AG09309 (cell line): ENCODE data around the gene SUMO3.
"Not testable (repeated sequence)": the region's sequence is repeated elsewhere in the genome, so short reads cannot be mapped to it uniquely, and the experiment has no call there.

ENCODE experiments used
- DNase-seq: peaks from one replicate; pipeline ENCODE4 v3.0.0-alpha.2; 2010; ENCODE audit warnings: low read depth
- H3K4me3 ChIP-seq: 2 replicates; pipeline ENCODE4 v1.5.1; 2011; ENCODE audit warnings: mild to moderate bottlenecking, low read depth, low read length, moderate library complexity; ENCODE audit not compliant: control insufficient read depth
- CTCF ChIP-seq: IDR thresholded peaks from 2 replicates; pipeline ENCODE4 v1.5.1; 2011; ENCODE audit warnings: mild to moderate bottlenecking, low read depth, low read length, inconsistent platforms; ENCODE audit not compliant: insufficient read depth, control insufficient read depth; ENCODE audit errors: missing control alignments

Gene SUMO3

GRCh38 chr21:44836349-44836665, 18.4 kb upstream of the SUMO3 start:
- H3K4me3 ChIP-seq, result no peak overlapping the region
- TF ChIP-seq CTCF, result no peak
- DNase-seq, result no peak

DNA sequence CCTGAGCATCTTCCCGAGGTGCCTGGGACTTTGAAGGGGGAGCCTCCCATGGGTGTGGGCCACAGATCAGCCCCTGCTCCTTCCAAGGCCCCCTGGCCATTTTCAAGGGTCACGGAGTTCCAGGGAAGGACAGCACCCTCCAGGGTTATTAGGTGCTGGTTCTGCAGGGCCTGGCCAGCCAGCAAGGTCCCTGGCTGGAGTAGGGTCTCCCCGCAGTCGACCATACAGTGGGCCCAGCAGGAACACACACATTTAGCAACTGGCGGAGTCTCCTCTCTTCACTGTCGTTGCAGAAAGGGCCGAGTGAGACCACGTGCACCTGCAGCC, 17.7 kb upstream of the SUMO3 start:
- no peak overlapping the region for H3K4me3 ChIP-seq
- no peak for TF ChIP-seq CTCF
- no peak for DNase-seq

GRCh38 chr21:44834951-44835646, 17.2 kb upstream of the SUMO3 start:
- no peak overlapping the region for H3K4me3 ChIP-seq
- TF ChIP-seq CTCF, result no peak
- DNase-seq, result no peak

DNA sequence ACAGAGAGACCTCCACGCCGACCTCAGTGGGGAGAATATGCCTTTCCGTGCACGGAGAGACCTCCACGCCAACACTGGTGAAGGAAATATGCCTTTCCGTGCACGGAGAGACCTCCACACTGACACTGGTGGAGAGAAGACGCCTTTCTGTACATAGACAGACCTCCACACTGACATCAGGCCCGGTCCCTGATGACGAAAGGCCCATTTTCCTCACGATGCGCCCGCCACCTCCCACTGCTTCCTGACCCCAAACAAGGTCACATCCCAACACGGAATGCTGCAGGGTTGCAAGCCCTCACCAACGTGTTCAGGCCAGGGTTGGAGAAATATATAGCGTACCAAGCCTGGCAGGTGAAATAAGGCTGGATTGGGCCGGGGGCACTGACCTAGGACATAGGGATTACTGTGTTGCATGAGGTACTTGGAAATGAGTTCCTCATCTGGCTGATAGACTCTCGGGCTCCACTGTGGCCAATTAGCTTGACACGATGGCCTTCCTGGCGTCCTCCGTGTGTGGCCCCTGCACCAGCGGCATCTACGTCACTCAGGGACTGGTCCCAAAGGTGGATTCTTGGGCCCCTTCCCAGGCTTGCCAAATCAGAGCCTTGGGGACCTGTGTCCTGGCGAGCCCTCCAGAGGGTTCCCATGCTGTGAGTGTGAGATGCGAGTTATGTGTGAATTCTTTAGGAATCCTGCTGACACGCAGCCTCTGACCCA, 16.5 kb upstream of the SUMO3 start:
- TF ChIP-seq CTCF, result no peak
- no peak for DNase-seq
- no peak overlapping the region for H3K4me3 ChIP-seq

DNA sequence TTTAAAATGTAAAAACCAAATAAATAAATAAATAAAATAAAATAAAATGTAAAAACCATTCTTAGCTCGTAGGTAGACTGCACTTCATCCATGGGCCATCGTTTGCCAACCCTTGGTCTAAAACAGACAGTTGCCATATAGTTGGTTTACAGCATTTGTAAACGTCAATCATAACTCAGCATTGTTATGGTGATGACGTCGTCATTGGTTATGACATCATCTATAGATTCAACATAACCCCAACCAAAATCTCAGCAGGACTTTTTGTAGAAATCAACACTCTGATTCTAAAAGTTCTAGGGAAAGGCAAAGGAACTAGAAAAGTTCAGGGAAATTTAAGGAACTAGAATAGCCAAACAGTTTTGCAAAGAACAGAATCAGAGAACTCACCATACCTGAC, 15.8 kb upstream of the SUMO3 start:
- no peak for TF ChIP-seq CTCF
- H3K4me3 ChIP-seq, result no peak overlapping the region
- DNase-seq, result no peak

- not testable (repeated sequence) for DNase-seq
Observed at GRCh38 chr21:44832516-44833255, 14.8 kb upstream of the SUMO3 start.

DNA sequence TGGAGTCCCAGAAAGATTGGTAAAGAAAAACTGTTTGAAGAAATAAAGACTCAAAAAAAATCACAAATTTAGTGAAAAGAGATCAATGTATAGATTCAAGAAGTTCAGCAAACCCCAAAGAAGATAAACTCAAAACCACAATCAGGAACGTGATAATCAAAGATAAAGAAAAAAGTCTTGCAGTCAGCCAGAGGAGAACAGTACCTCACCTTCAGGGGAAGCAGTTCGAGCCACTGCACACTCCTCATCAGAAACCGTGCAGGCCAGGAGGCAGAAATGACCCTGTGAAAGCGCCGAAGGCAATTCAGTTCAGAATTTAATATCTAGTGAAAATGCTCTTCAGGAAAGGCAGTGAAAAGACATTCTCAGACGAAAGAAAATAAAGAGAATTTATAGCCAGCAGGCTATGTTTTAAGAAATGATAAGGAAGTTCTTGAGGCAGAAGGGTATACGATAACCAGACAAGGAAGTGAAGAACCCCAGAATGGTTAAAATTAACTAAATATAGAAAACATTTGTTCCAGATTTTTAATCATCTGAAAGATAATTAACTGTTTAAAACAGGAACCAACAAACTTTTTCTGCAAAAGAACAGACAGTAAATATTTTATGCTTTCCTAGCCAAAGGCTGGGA, 13.5 kb upstream of the SUMO3 start:
- no peak for DNase-seq
- no peak for TF ChIP-seq CTCF

More at GRCh38 chr21:44832516-44833255, 14.8 kb upstream of the SUMO3 start:
- H3K4me3 ChIP-seq, result not testable (repeated sequence)

More for the DNA sequence above, 13.5 kb upstream of the SUMO3 start:
- no peak overlapping the region for H3K4me3 ChIP-seq
